ENCODE results near the gene ERI3. TPM values are rescaled to one million over a fixed set of nuclear protein-coding genes. Genes with fewer than 3 reads are reported as not detected.

The ERI3 gene
- total RNA-seq, 4 donors from 2014 or later: 14.0 to 29.2 (median 22.8) TPM

DNA sequence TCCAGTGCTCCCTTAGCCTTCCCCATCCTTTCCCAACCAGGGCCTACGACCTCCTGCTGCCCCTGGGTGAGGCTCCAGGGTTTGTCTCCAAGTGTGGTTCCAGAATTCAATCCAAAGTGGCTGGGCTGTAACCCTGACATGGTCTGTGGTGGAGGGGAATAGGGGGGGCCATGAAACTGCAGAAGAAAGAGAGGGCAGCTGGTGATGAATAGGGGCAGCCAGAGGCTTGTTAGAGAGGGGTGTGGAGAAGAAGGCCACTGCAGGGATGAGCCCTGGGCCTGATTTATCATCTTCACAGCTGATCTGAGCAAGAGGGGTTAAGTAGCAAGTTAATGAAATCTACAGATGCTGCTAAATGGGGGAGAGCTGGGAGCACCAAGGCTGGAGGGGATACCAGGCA, 12.9 kb upstream of the ERI3 start:
- no peak overlapping the region for H3K27ac ChIP-seq
- no peaks in the 10 kb centered on the region for H3K4me1 ChIP-seq
- no peaks in the 10 kb centered on the region for H3K9me3 ChIP-seq
- H3K27me3 ChIP-seq: no peaks in the 10 kb centered on the region
- TF ChIP-seq POLR2A (IDR thresholded peaks at IDR 0.05): no peak
- TF ChIP-seq, protein P1, sequence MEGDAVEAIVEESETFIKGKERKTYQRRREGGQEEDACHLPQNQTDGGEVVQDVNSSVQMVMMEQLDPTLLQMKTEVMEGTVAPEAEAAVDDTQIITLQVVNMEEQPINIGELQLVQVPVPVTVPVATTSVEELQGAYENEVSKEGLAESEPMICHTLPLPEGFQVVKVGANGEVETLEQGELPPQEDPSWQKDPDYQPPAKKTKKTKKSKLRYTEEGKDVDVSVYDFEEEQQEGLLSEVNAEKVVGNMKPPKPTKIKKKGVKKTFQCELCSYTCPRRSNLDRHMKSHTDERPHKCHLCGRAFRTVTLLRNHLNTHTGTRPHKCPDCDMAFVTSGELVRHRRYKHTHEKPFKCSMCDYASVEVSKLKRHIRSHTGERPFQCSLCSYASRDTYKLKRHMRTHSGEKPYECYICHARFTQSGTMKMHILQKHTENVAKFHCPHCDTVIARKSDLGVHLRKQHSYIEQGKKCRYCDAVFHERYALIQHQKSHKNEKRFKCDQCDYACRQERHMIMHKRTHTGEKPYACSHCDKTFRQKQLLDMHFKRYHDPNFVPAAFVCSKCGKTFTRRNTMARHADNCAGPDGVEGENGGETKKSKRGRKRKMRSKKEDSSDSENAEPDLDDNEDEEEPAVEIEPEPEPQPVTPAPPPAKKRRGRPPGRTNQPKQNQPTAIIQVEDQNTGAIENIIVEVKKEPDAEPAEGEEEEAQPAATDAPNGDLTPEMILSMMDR (IDR thresholded peaks at IDR 0.05): no peak
- no peak overlapping the region for H3K4me3 ChIP-seq
- no peaks in the 10 kb centered on the region for H3K36me3 ChIP-seq
- DNase-seq: no peak

DNA sequence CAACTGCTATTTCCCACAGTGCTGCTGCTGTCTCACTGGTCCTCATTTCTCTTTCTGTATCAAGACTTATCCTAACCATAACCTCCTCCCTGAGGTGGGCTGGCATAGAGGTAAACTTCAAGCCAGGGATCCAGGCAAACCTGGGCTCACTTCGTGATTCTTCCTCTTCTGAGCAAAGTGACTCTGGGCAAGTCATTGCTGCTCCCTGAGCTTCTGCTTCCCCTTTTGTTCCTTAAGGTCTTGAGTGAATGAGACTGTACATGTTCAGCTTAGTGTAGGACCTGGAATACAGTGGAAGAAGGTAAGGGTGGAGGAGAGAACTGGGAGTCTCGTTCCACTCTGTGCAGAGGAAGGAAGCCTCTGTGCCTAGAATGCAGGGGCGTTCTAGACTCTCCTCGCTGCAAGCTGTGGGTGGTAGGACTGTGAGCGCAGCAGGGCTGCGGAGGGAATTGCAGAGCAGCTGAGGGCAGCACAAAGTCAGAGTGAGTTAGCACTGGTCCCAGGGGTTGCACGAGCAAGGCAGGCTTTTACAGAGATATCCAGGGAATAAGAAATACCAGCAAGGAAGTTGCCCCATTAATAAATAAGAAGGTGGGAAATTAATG, 11.4 kb upstream of the ERI3 start:
- Histone ChIP-seq H3K36me3 (no peaks in the 10 kb centered on the region), H3K4me1 (no peaks in the 10 kb centered on the region), H3K9me3 (no peaks in the 10 kb centered on the region), H3K27me3 (no peaks in the 10 kb centered on the region), H3K27ac (no peak overlapping the region), H3K4me3 (no peak overlapping the region)
- TF ChIP-seq, protein P1 (IDR thresholded peaks at IDR 0.05): no peak
- no peak for TF ChIP-seq POLR2A (IDR thresholded peaks at IDR 0.05)
- DNase-seq: no peak

DNA sequence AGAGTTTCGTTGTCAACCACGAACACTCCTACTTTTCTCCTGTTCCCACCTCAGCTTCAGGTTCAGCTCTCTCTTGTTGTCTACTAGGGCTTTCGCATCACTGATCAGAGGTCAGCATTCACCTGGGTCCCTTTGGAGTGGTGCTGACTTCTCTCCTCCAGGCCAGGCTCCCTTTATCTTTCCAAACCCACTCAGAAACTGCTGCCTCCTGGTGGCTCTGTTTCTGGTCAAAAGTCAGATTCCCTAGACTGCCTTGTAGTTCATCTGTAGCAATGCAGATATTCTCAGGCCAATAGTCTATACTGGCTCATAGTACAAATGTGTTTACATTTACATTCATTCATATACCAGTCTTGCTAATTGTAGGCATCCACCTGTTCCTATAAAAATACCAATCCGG, 6.4 kb upstream of the ERI3 start:
- no peak overlapping the region for H3K27ac ChIP-seq
- H3K4me1 ChIP-seq: no peaks in the 10 kb centered on the region
- no peaks in the 10 kb centered on the region for H3K36me3 ChIP-seq
- H3K27me3 ChIP-seq: no peaks in the 10 kb centered on the region
- DNase-seq: no peak
- no peak overlapping the region for H3K4me3 ChIP-seq
- TF ChIP-seq, protein P1 (IDR thresholded peaks at IDR 0.05): no peak
- TF ChIP-seq POLR2A (IDR thresholded peaks at IDR 0.05): no peak
- no peaks in the 10 kb centered on the region for H3K9me3 ChIP-seq

DNA sequence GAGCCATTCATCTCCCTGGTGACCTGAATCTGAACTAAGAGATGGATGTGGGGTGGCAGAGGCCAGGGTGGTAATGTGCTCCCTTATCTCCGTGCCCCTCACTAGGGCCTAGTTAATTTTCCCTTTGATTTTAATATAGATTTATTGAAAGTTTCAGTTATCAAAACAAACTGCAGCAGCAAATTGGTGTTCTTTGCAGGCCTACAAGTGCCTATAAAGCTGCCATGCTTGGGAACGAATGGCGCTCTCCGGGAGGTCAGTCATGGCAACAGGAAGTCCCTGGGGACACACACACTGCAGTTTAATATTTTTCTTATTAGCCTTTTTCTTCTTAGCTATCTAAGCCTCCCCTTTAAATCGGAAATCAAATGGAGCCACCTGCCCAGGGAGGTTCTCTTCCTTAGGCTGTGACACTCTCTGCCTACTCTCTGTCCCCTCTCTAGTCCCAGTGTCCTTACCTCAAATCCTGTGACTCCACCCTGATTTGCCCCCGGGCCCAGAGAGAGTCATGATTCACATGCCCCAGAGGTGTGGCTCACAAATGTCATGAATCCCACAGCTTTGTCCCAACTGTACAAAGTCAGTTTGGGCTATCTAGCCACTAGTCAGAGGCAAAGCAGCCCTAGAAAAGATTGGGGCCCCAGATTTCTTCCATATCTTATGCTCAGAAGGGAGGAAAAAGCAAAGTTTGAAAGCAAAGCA, 4.3 kb upstream of the ERI3 start:
- H3K4me3 ChIP-seq: no peak overlapping the region
- H3K9me3 ChIP-seq: no peaks in the 10 kb centered on the region
- no peaks in the 10 kb centered on the region for H3K27me3 ChIP-seq
- DNase-seq: no peak
- H3K4me1 ChIP-seq: peaks cover 0 to 3% (median 0%) of the 10 kb centered on the region in 4 donors
- TF ChIP-seq, protein P1 (IDR thresholded peaks at IDR 0.05): no peak
- no peak for TF ChIP-seq POLR2A (IDR thresholded peaks at IDR 0.05)
- no peak overlapping the region for H3K27ac ChIP-seq
- no peaks in the 10 kb centered on the region for H3K36me3 ChIP-seq

DNA sequence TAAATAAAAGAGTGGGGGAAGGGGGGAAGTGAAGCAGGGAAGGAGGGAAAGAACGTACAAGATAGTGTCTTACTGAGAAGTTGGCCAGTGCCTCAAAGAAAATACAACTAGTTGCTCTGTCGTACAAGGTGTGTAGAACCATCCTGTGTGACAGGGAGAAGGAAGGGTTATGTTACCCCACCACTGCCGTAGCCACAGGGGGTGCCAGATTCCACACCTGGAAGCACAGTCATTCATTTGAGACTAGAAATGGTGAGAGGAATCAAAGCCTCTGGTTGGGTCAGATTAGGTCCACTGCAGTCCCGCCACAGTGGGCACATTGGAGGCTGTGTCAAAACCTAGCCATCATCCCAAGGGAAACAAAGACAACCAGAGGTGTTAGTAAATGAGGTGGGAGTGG, 2.7 kb upstream of the ERI3 start:
- no peak overlapping the region for H3K4me3 ChIP-seq
- TF ChIP-seq, protein P1 (IDR thresholded peaks at IDR 0.05): no peak
- no peak for TF ChIP-seq POLR2A (IDR thresholded peaks at IDR 0.05)
- no peak overlapping the region for H3K27ac ChIP-seq
- no peak for DNase-seq
- no peaks in the 10 kb centered on the region for H3K36me3 ChIP-seq
- no peaks in the 10 kb centered on the region for H3K27me3 ChIP-seq
- H3K4me1 ChIP-seq: peaks cover 0 to 13% (median 0%) of the 10 kb centered on the region in 4 donors
- H3K9me3 ChIP-seq: no peaks in the 10 kb centered on the region
